Measurements from ENCODE around the gene SLC26A8.

The SLC26A8 gene, protein sequence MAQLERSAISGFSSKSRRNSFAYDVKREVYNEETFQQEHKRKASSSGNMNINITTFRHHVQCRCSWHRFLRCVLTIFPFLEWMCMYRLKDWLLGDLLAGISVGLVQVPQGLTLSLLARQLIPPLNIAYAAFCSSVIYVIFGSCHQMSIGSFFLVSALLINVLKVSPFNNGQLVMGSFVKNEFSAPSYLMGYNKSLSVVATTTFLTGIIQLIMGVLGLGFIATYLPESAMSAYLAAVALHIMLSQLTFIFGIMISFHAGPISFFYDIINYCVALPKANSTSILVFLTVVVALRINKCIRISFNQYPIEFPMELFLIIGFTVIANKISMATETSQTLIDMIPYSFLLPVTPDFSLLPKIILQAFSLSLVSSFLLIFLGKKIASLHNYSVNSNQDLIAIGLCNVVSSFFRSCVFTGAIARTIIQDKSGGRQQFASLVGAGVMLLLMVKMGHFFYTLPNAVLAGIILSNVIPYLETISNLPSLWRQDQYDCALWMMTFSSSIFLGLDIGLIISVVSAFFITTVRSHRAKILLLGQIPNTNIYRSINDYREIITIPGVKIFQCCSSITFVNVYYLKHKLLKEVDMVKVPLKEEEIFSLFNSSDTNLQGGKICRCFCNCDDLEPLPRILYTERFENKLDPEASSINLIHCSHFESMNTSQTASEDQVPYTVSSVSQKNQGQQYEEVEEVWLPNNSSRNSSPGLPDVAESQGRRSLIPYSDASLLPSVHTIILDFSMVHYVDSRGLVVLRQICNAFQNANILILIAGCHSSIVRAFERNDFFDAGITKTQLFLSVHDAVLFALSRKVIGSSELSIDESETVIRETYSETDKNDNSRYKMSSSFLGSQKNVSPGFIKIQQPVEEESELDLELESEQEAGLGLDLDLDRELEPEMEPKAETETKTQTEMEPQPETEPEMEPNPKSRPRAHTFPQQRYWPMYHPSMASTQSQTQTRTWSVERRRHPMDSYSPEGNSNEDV

GRCh38 chr6:36023996-36024795 is at the start of gene SLC26A8:
SLC26A8 (minus strand) TSS chr6:36024641; CDS start chr6:36019707, 4,934 bp downstream.
- no peak for DNase-seq

GRCh38 chr6:36073587-36073986 is 49.1 kb upstream of the SLC26A8 start:
- DNase-seq: no peak

- no peak for DNase-seq
These were observed 48.2 kb upstream of the SLC26A8 start for GRCh38 chr6:36072681-36073080.

DNA sequence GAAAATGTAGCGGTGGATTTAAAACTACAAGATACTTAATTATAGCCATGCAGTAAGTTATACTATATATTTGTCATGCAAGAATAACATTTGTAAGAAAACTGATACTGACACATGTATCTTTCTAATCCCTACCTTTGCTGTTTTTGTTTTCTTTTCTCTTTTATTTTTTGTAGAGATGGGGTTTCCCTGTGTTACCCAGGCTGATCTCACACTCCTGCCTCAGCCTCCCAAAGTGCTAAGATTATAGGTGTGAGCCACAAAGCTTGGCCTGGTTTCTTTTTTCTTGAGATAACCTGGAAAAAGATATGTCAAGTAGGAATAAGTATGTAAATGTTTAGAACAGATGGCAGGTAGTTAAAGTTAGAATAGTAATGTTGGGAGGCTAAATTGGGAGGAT is 47.3 kb upstream of the SLC26A8 start:
- DNase-seq: no peak

GRCh38 chr6:36071281-36071680 is 46.8 kb upstream of the SLC26A8 start:
- DNase-seq: no peak

GRCh38 chr6:36070252-36070651 is 45.8 kb upstream of the SLC26A8 start:
- no peak for DNase-seq

GRCh38 chr6:36069573-36069972 is 45.1 kb upstream of the SLC26A8 start:
- no peak for DNase-seq

DNA sequence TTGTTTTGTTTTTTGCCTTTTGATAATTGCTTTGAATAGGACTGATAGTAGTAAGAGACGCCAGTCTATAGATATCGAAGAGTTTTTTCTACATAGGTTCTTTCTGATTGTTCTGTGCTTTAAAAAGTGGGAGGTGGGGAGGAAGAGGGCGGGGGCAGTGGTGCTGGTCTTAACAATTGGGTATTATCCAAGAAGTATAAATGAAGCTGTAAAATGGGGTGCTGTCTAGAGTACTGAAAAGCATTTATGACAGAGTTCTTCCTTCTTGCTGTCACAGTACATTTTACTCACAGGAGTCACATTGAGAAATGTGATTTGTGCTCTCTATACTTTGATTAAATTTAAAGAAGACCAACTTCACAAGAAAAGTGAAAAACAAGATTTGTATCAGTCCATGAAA is 44.1 kb upstream of the SLC26A8 start:
- no peak for DNase-seq

GRCh38 chr6:36068012-36068392 is 43.6 kb upstream of the SLC26A8 start:
- DNase-seq: no peak

DNA sequence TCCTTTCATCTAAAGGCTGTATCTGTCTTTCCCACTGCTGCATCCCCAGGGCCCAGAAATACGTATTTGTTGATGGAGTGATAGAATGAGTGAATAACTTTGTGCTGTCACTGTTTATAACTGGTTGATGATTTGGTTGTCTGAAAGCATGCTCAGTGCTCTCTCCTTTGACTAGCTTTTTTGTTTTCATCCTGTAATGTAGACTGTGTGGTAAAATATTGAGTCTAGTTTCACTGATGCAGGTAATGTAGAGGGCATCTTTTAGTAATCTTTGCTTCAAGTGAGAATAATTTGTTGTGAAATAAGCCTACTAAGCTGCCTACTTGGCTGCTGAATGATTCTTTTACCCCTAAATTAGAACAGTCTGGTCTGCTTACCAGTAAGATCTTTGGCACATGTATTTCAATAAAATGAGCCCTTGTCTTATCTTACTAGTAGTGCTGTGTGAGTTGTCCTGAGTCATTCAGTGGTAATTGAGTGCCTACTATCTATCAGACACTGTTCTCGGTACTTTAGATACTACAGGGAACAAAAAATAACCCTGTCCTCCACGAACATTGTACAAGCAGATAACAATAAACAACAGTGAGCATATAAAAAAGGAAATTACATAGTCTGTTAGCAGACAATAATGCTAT is 43.1 kb upstream of the SLC26A8 start:
- DNase-seq: no peak

DNA sequence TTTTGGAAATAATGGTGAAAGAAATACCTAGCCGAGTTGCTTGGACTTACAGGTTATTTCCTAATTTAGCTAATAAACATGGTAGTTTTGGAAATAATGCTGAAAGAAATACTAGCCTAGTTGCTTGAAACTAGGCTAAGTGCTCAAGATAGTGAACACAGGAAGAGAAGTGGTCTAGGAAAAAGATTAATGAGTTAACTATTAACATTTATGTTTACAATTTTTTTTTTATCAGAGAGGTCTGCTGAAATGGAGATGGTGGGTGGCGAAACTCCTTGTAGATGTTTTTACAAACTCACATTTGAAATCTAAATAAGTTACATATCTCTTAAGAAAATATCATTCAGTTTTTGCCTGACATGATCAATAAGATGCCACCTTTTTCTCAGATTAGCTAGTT is 42.4 kb upstream of the SLC26A8 start:
- no peak for DNase-seq

- DNase-seq: no peak
These were observed 41.5 kb upstream of the SLC26A8 start for GRCh38 chr6:36065916-36066315.

GRCh38 chr6:36064770-36065396 is 40.4 kb upstream of the SLC26A8 start:
- no peak for DNase-seq

GRCh38 chr6:36063318-36064060 is 39.0 kb upstream of the SLC26A8 start:
- no peak for DNase-seq

DNA sequence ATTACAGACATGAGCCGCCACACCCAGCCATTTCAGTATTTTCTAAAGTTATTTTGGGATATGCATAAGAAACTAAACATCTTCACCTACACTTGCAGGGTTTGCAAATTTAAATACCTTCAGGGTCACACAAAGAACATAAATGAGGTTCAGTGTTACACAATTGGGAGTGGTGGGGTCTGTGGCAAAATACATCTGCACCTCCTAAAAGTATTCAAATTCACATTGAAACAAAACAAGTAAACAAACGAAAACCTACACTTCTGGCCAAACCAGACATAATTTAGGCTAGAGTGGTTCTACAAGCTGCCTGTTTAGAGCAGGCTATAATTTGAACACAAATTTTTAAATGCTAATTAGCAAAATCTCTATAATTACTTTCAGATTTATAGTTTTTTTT is 37.8 kb upstream of the SLC26A8 start:
- no peak for DNase-seq

GRCh38 chr6:36061236-36061635 is 36.8 kb upstream of the SLC26A8 start:
- DNase-seq: no peak

- DNase-seq: no peak
These were observed 31.7 kb upstream of the SLC26A8 start for GRCh38 chr6:36056178-36056577.

DNA sequence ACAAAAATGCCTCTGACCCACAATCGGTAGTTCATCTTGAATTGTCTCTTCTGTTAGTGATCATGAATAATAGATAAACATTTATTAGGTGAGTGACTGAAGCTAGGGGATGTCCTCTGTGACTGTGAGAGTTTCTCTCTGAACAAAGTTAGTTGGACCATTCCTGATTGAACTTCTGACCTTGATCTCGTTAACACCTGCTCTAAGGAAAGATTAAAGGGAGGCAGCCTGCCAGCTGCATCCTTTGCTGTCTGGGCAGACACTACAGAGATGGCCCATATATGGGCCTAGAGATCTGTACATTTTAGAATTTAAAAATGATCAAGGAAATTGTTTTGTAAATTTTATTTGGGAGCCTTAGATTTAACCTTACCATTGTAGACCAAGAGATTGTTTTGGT is 30.5 kb upstream of the SLC26A8 start:
- no peak for DNase-seq

- DNase-seq: no peak
These were observed 30.0 kb upstream of the SLC26A8 start for GRCh38 chr6:36054415-36054814.

DNA sequence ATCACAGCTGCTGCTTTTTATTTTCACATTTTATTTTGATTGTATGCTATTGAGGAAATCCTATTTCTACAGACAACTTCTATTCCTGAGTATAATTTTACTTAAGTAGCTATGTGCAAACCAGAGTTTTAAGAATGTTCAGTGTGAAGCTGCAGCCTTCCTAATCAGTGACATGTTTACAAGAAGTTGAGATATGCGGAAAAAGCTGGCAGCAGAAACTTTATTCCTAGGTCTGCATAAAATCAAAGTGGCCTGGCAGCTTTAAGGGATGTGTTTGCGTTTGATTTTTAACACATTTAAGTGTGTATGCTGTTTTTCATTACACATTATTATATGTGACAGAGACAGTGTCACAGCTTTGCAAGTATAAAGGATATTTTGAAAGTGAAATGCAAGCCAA is 29.4 kb upstream of the SLC26A8 start:
- no peak for DNase-seq

DNA sequence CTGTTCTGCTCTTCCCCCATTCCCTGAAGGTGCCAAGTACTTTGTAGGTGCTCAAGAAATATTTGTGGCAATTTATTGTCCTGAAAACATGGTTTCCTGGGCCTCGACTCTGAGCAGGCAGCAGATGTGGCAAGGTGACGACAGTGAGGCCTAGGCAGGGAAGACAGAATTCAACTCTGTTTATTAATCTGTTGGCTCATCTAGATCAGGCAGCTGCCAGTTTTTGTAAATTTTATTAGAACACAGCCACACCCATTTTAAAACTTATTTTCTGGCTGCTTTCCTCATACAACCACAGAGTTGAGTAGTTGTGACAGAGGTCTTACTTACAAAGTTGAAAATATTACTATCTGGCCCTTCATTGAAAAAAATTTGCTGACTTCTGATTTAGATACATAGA is 27.7 kb upstream of the SLC26A8 start:
- DNase-seq: no peak

Measured in activated CD8-positive, alpha-beta memory T cell treated with anti-CD3 and anti-CD28 coated beads, Interleukin-2, amount 50 U/mL, for 48 hours (primary cell).